ENCODE measurements around the gene C14orf119. TPM values are rescaled to one million over a fixed set of nuclear protein-coding genes. Genes with fewer than 3 reads are reported as not detected.
A peak's percentile ranks its signal among the peaks of the same experiment; 100 is the strongest.

Gene C14orf119
- total RNA-seq, 1 experiment from 2014 or later: 65.1 TPM

GRCh38 chr14:23055147-23055550 lies 40.2 kb upstream of the C14orf119 start:
- Histone ChIP-seq H3K23ac (ENCODE audit: insufficient read length, low read depth, low read length) (no peak overlapping the region), H4K5ac (ENCODE audit: insufficient read length, low read depth, low read length) (no peak overlapping the region), H2BK20ac (ENCODE audit: low read depth, low read length, poor library complexity, severe bottlenecking) (no peak overlapping the region), H2BK12ac (ENCODE audit: insufficient read length, low read depth, low read length) (no peak overlapping the region), H2AFZ (ENCODE audit: low read length) (no peak overlapping the region), H3K79me1 (ENCODE audit: insufficient read depth, low read depth, low read length, poor library complexity, severe bottlenecking) (no peaks in the 10 kb centered on the region), H2BK15ac (ENCODE audit: low read depth, low read length) (no peak overlapping the region), H3K4ac (ENCODE audit: low read depth, low read length) (no peak overlapping the region), H3K56ac (ENCODE audit: insufficient read length, low read depth, low read length) (no peak overlapping the region), H3K4me1 (ENCODE audit: insufficient read depth, low read length) (no peaks in the 10 kb centered on the region; the same call in 1 of the 2 replicates), H2AK5ac (ENCODE audit: insufficient read length, low read length) (no peak overlapping the region), H4K91ac (ENCODE audit: insufficient read length, low read depth, low read length) (no peak overlapping the region), H4K8ac (replicated peaks; ENCODE audit: insufficient read length, low read depth, low read length) (no peak overlapping the region), H3T11ph (ENCODE audit: low read length) (no peak overlapping the region), H4K20me1 (ENCODE audit: control insufficient read depth, insufficient read depth, insufficient read length) (no peaks in the 10 kb centered on the region), H3K9me3 (ENCODE audit: control insufficient read depth, low read depth, low read length) (no peaks in the 10 kb centered on the region), H2BK120ac (ENCODE audit: low read depth, low read length, poor library complexity, severe bottlenecking) (no peak overlapping the region), H3K9ac (ENCODE audit: extremely low read depth, insufficient read length, low read length) (no peak overlapping the region), H3K27me3 (ENCODE audit: insufficient read depth, low read length) (no peaks in the 10 kb centered on the region), H3K4me2 (ENCODE audit: insufficient read depth, insufficient read length, low read length) (no peak overlapping the region), H2BK5ac (ENCODE audit: insufficient read length, low read length) (no peak overlapping the region), H3K14ac (ENCODE audit: insufficient read depth, low read length) (no peak overlapping the region), H3K79me2 (ENCODE audit: insufficient read depth, low read length) (no peaks in the 10 kb centered on the region), H3K23me2 (ENCODE audit: insufficient read length, low read depth, low read length, poor library complexity, severe bottlenecking) (peaks cover 15% of the 10 kb centered on the region), H3K27ac (ENCODE audit: insufficient read length, low read depth, low read length) (no peak overlapping the region), H3K18ac (ENCODE audit: insufficient read length, low read depth, low read length) (no peak overlapping the region)
- Mint-ChIP-seq H3K27me3 (ENCODE audit: low read depth) (peaks cover 8% of the 10 kb centered on the region), H3K36me3 (ENCODE audit: insufficient read depth in 1 of 3, low read depth in 3 of 3) (peaks cover 7 to 37% (median 28%) of the 10 kb centered on the region in 3 experiments), H3K9me3 (no peaks in the 10 kb centered on the region), H3K4me3 (peak overlapping the region in 1 of 2 experiments; percentile 44; a peak in 2 of 5 replicates), H3K4me1 (peaks cover 16 to 19% of the 10 kb centered on the region in 2 experiments), H3K27ac (no peak overlapping the region)
- WGBS (ENCODE audit: extremely low coverage, insufficient read length, low lambda C conversion rate): no CpG with 5 or more reads among the region's 12 CpGs
- no peak for DNase-seq
- no peak for TF ChIP-seq CTCF (conservative IDR thresholded peaks at IDR 0.05)

All from H9 (cell line).